Measurements from ENCODE around the gene PNPLA7. TPM values are rescaled to one million over a fixed set of nuclear protein-coding genes. Genes with fewer than 3 reads are reported as not detected.
A peak's percentile ranks its signal among the peaks of the same experiment; 100 is the strongest.

PNPLA7 gene
- polyA plus RNA-seq, 1 of the 3 experiments (the other 2 are of a cell fraction): 0.99 TPM

DNA sequence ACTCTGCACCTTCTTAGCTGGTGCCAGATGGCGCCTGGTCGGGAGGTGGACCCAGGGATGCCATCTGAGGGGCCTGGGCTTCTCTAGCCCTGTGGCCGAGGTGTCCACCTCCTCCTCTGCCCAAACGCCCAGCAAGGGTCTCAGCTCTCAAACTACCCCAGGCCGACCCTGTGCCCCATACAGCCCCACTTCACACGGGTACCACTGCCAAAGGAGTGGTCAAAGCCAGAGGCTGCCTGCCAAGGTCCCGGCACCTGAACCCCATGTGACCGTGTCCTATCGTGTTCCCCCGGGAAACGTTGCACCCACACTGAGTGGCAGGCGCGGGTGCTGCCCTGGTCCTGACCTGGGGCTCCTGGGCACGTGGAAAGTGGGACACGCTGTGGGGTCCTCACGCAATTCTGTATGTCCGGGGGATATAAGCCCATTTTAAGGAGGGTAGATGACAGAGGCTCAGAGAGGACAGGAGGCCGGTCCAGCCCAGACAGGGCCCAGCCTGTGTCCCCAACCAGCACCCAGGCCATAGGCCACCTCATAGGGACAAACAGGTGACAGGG, 111.0 kb downstream of the PNPLA7 start:
- TF ChIP-seq FOXM1 (IDR thresholded peaks at IDR 0.05; ENCODE audit: low read depth) (no peak), TEAD4 (IDR thresholded peaks at IDR 0.05; ENCODE audit: borderline replicate concordance, insufficient read depth) (no peak), POLR2AphosphoS5 (IDR thresholded peaks at IDR 0.05; ENCODE audit: low read depth, low read length) (no peak), NFIC (IDR thresholded peaks at IDR 0.05; ENCODE audit: borderline replicate concordance) (no peak), NRF1 (IDR thresholded peaks at IDR 0.05; ENCODE audit: low read depth, low read length) (no peak), SMC3 (IDR thresholded peaks at IDR 0.05; ENCODE audit: low read depth, low read length) (no peak)
- TF ChIP-seq, protein P1, sequence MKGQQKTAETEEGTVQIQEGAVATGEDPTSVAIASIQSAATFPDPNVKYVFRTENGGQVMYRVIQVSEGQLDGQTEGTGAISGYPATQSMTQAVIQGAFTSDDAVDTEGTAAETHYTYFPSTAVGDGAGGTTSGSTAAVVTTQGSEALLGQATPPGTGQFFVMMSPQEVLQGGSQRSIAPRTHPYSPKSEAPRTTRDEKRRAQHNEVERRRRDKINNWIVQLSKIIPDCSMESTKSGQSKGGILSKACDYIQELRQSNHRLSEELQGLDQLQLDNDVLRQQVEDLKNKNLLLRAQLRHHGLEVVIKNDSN (IDR thresholded peaks at IDR 0.05; ENCODE audit: borderline replicate concordance, low read depth): no peak
- TF ChIP-seq, protein P2, sequence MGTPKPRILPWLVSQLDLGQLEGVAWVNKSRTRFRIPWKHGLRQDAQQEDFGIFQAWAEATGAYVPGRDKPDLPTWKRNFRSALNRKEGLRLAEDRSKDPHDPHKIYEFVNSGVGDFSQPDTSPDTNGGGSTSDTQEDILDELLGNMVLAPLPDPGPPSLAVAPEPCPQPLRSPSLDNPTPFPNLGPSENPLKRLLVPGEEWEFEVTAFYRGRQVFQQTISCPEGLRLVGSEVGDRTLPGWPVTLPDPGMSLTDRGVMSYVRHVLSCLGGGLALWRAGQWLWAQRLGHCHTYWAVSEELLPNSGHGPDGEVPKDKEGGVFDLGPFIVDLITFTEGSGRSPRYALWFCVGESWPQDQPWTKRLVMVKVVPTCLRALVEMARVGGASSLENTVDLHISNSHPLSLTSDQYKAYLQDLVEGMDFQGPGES (IDR thresholded peaks at IDR 0.05; ENCODE audit: low read depth, low read length): no peak
- DNase-seq: peak; percentile 45
- Histone ChIP-seq H2AFZ (ENCODE audit: low read depth) (no peak overlapping the region), H3F3A (replicated peaks; ENCODE audit: insufficient read depth) (peaks cover 5% of the 10 kb centered on the region), H3K36me3 (replicated peaks in 1 of 2; ENCODE audit: control insufficient read depth in 1 of 2, insufficient read depth in 2 of 2, low read length in 1 of 2) (no peaks in the 10 kb centered on the region), H3K9me2 (no peaks in the 10 kb centered on the region), H4K20me1 (ENCODE audit: insufficient read depth) (no peaks in the 10 kb centered on the region), H3K9me3 (no peaks in the 10 kb centered on the region), H3K27ac (ENCODE audit: low read depth in 2 of 2, low read length in 1 of 2) (no peak overlapping the region), H3K4me3 (ENCODE audit: low read depth in 2 of 2, low read length in 1 of 2) (no peak overlapping the region), H3K4me2 (no peak overlapping the region), H3K4me1 (ENCODE audit: control insufficient read depth in 1 of 2, insufficient read depth in 2 of 2, low read depth in 1 of 2, low read length in 1 of 2) (peaks cover 3 to 4% of the 10 kb centered on the region in 2 experiments; a peak in 2 of 4 replicates), H3K9ac (no peak overlapping the region), H3K27me3 (ENCODE audit: insufficient read depth) (peaks cover 4% of the 10 kb centered on the region; the same call in 1 of the 2 replicates), H3K79me2 (ENCODE audit: insufficient read depth) (no peaks in the 10 kb centered on the region)
- WGBS (ENCODE audit: low lambda C conversion rate): 69% methylated on average over 5 of the region's 18 CpGs
- ChIA-PET CTCF (interaction anchor here (1.3 kb wide), 1 partner anchor 16 kb away, joined by 3 read pairs; the partner anchor contains the start of gene EXD3), POLR2A (no interaction called here)

DNA sequence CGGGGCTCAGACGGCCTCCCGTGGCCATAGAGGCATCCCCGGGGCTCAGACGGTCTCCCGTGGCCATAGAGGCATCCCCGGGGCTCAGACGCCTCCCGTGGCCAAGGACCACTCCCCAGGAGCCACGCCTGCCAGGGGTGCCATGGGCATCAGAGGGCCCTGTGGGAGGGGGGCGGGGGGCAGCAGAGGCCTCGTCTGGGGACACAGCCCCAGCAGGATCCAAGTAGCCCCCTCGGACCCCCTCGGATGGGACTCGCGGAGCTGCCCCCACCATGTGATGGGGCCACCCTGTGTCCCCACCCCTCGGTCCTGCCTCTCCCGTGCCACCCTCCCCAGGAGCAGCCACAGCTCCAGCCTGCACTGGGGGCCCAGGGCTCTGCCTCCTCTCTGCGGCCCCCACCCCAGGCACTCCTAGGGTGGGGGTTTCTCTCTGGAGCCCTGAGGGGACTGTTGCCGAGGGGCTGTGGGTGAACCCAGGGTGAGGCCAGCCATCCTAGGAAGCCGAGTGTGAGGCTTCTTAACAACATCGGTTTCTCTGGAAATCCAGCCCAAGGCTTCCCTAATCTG, 111.5 kb downstream of the PNPLA7 start:
- no peak for TF ChIP-seq SMC3 (IDR thresholded peaks at IDR 0.05; ENCODE audit: low read depth, low read length)
- TF ChIP-seq MEF2A (IDR thresholded peaks at IDR 0.05; ENCODE audit: borderline replicate concordance, low read depth): no peak
- TF ChIP-seq FOXJ3 (CRISPR knock-in tag; IDR thresholded peaks at IDR 0.05): no peak
- no peak for TF ChIP-seq FOSL2 (IDR thresholded peaks at IDR 0.05; ENCODE audit: borderline replicate concordance, low read depth)
- no peak for TF ChIP-seq POLR2AphosphoS5 (IDR thresholded peaks at IDR 0.05; ENCODE audit: low read depth, low read length)
- TF ChIP-seq, protein P1 (IDR thresholded peaks at IDR 0.05; ENCODE audit: borderline replicate concordance, low read depth): no peak
- TF ChIP-seq ELF1 (IDR thresholded peaks at IDR 0.05): no peak
- no peak for TF ChIP-seq CHD2 (IDR thresholded peaks at IDR 0.05; ENCODE audit: low read length, partially characterized antibody)
- TF ChIP-seq, protein P3, sequence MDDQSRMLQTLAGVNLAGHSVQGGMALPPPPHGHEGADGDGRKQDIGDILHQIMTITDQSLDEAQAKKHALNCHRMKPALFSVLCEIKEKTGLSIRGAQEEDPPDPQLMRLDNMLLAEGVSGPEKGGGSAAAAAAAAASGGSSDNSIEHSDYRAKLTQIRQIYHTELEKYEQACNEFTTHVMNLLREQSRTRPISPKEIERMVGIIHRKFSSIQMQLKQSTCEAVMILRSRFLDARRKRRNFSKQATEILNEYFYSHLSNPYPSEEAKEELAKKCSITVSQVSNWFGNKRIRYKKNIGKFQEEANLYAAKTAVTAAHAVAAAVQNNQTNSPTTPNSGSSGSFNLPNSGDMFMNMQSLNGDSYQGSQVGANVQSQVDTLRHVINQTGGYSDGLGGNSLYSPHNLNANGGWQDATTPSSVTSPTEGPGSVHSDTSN (IDR thresholded peaks at IDR 0.05): no peak
- TF ChIP-seq FOXM1 (IDR thresholded peaks at IDR 0.05; ENCODE audit: low read depth): no peak
- no peak for TF ChIP-seq YY1 (IDR thresholded peaks at IDR 0.05; ENCODE audit: low read depth)
- no peak for TF ChIP-seq JUND (IDR thresholded peaks at IDR 0.05)
- TF ChIP-seq SIN3A (IDR thresholded peaks at IDR 0.05; ENCODE audit: borderline replicate concordance, low read depth, low read length): no peak
- no peak for TF ChIP-seq EZH2phosphoT487 (IDR thresholded peaks at IDR 0.05; ENCODE audit: borderline replicate concordance, low read depth)
- DNase-seq: no peak
- WGBS (ENCODE audit: low lambda C conversion rate): 33% methylated on average over 3 of the region's 22 CpGs

More for the DNA sequence above, 111.5 kb downstream of the PNPLA7 start:
- no peaks in the 10 kb centered on the region for H3K9me3 ChIP-seq
- no peak overlapping the region for H3K9ac ChIP-seq
- H3K4me3 ChIP-seq (ENCODE audit: low read depth in 2 of 2, low read length in 1 of 2): no peak overlapping the region
- no peak overlapping the region for H3K4me2 ChIP-seq
- no peaks in the 10 kb centered on the region for H3K79me2 ChIP-seq (ENCODE audit: insufficient read depth)
- H3K9me2 ChIP-seq: no peaks in the 10 kb centered on the region
- ChIA-PET POLR2A (no interaction called here), CTCF (interaction anchor here (1.3 kb wide), 1 partner anchor 16 kb away, joined by 3 read pairs; the partner anchor contains the start of gene EXD3)
- no peak overlapping the region for H2AFZ ChIP-seq (ENCODE audit: low read depth)
- H3K36me3 ChIP-seq (replicated peaks in 1 of 2; ENCODE audit: control insufficient read depth in 1 of 2, insufficient read depth in 2 of 2, low read length in 1 of 2): no peaks in the 10 kb centered on the region
- H3K27me3 ChIP-seq (ENCODE audit: insufficient read depth): peaks cover 4% of the 10 kb centered on the region; the same call in 1 of the 2 replicates
- peaks cover 3 to 4% of the 10 kb centered on the region in 2 experiments; a peak in 2 of 4 replicates for H3K4me1 ChIP-seq (ENCODE audit: control insufficient read depth in 1 of 2, insufficient read depth in 2 of 2, low read depth in 1 of 2, low read length in 1 of 2)
- no peaks in the 10 kb centered on the region for H4K20me1 ChIP-seq (ENCODE audit: insufficient read depth)
- no peak overlapping the region for H3K27ac ChIP-seq (ENCODE audit: low read depth in 2 of 2, low read length in 1 of 2)
- peaks cover 5% of the 10 kb centered on the region for H3F3A ChIP-seq (replicated peaks; ENCODE audit: insufficient read depth)

Data from SK-N-SH (cell line).